Thoracic aorta (tissue), 2 donors: ENCODE measurements around the gene FDX2. TPM values are rescaled to one million over a fixed set of nuclear protein-coding genes. Genes with fewer than 3 reads are reported as not detected.

Experiments used
- ATAC-seq: fragments of 150-250 bp; one replicate; pipeline ENCODE4 v1.8.0; 2017; ENCODE audit warnings: low read depth; ENCODE audit not compliant: insufficient number of reproducible peaks, low FRiP score
- DNase-seq: peaks from one replicate; pipeline ENCODE4 v3.0.0-alpha.2; 2020; ENCODE audit warnings: low spot score
- H3K27ac ChIP-seq, 2 donors: fragments of 200-600 bp; sonication (generic); 1 replicate in 1 of 2; 2 replicates in 1 of 2; pipeline ENCODE4 v1.5.1; 2016; ENCODE audit warnings: mild to moderate bottlenecking in 2 of 2, moderate library complexity in 2 of 2
- H3K27me3 ChIP-seq: fragments of 200-600 bp; sonication (generic); replicated peaks from 2 replicates; pipeline ENCODE4 v1.6.0; 2016; ENCODE audit warnings: mild to moderate bottlenecking; ENCODE audit not compliant: insufficient read depth
- H3K36me3 ChIP-seq: fragments of 200-600 bp; sonication (generic); one replicate; pipeline ENCODE4 v1.5.1; 2016
- H3K4me1 ChIP-seq, 2 donors: fragments of 200-600 bp; sonication (generic); 1 replicate in 1 of 2; 2 replicates in 1 of 2; pipeline versions ENCODE4 v1.5.1 to v1.6.0; 2016; ENCODE audit warnings: low read depth in 2 of 2, mild to moderate bottlenecking in 1 of 2; ENCODE audit not compliant: control insufficient read depth in 1 of 2
- H3K4me3 ChIP-seq: fragments of 200-600 bp; sonication (generic); 2 replicates; pipeline ENCODE4 v1.5.1; 2016; ENCODE audit warnings: mild to moderate bottlenecking
- H3K9me3 ChIP-seq: fragments of 200-600 bp; sonication (generic); 2 replicates; pipeline ENCODE4 v1.5.1; 2016
- total RNA-seq, 2 donors: library from RNA; depleted of rRNA; stranded (reverse); fragments of >200 nt; gene quantifications; one replicate each; pipeline versions ENCODE4 v1.1.0 to v1.2.3, GENCODE V29; 2016
- TF ChIP-seq, protein P1 (sequence below): fragments of 200-600 bp; sonication (generic); IDR thresholded peaks from one replicate; pipeline ENCODE4 v1.5.1; 2019; ENCODE audit warnings: antibody characterized with exemption

Gene FDX2
- total RNA-seq, 2 donors from 2014 or later: 13.4 to 35.8 TPM

DNA sequence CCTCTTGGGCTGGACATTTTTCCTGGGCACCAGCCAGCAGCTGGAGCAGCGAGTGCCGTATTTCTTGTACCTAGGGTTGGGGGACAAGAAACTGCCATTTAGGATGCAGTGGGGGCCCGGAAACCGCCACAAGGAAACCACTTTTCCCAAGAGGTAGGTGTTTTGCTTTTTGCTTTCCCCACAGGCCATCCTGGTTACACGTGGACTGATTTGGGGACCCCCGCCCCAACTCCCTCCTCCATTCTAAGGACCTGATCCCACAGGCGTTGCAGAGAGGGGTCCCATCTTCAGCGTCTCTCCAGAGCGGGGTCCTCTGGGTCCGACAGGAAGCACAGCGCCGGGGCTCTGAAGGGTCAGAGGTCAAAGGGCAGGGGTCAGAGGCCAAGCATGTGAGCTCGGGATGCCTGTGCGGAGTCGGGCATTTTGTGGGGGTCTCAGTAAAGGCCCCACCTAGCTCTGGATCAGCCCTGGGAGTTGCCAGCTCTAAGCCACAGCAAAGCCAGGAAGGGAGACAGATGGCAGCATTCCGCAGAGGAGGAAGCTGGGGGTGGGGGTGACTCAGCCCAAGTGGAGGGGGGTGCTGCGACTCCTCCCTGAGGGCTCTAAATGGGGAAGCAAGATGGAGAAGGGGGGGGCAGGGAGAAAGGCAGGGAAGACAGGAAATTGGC, 10.5 kb downstream of the FDX2 start:
- peaks cover 4% of the 10 kb centered on the region for H3K36me3 ChIP-seq
- no peak for DNase-seq
- H3K4me3 ChIP-seq: peak overlapping the region; percentile 16
- H3K27ac ChIP-seq: no peak overlapping the region
- no peaks in the 10 kb centered on the region for H3K9me3 ChIP-seq
- TF ChIP-seq, protein P1, sequence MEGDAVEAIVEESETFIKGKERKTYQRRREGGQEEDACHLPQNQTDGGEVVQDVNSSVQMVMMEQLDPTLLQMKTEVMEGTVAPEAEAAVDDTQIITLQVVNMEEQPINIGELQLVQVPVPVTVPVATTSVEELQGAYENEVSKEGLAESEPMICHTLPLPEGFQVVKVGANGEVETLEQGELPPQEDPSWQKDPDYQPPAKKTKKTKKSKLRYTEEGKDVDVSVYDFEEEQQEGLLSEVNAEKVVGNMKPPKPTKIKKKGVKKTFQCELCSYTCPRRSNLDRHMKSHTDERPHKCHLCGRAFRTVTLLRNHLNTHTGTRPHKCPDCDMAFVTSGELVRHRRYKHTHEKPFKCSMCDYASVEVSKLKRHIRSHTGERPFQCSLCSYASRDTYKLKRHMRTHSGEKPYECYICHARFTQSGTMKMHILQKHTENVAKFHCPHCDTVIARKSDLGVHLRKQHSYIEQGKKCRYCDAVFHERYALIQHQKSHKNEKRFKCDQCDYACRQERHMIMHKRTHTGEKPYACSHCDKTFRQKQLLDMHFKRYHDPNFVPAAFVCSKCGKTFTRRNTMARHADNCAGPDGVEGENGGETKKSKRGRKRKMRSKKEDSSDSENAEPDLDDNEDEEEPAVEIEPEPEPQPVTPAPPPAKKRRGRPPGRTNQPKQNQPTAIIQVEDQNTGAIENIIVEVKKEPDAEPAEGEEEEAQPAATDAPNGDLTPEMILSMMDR: no peak
- no peaks in the 10 kb centered on the region for H3K27me3 ChIP-seq
- no peak for ATAC-seq
- no peaks in the 10 kb centered on the region for H3K4me1 ChIP-seq

DNA sequence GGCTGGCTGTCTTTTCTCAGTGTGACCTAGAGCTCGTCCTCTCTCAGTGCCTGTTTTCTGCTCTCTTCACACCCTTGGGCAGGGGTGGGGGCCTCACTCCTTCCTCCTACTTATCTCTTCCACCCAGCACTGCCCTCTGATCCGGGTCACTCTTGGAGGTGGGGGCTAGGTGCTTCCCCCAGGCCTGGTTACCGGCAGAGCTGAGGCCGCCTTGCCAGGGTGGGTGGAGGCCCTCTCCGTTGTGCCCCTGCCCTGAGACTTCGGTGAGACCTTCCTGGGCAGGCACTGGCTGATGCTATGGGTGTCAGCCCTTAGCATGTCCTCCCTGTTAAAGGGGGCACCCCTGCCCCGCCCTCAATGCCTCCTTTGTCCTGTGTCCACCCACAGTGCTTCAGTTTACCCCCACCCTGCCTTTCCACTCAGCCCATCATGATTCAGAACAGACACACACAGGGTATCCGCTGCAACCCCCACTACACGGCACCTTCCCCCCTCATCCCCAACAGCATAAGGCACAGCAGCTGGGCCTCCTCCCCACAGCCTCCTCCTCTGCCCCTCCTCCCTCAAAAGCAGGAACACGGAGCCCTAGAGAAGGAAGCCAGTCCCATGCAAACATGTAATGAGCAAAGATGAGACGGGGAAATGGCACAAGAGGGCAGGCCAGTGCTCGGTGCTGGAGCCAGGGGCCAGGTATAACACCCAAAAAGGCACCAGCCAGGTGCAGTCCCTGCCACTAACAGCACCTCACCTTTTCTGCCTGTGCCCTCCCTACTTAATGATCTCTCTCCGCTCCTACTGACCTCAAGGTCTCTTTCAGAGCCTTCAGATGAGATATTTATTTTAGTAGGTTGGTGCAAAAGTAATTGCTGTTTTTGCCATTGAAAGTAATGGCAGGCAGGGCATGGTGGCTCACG, 16.0 kb downstream of the FDX2 start:
- Histone ChIP-seq H3K27me3 (peaks cover 7% of the 10 kb centered on the region), H3K4me1 (peaks cover 6 to 12% of the 10 kb centered on the region in 2 donors), H3K4me3 (no peak overlapping the region), H3K9me3 (no peaks in the 10 kb centered on the region), H3K27ac (no peak overlapping the region), H3K36me3 (no peaks in the 10 kb centered on the region)
- TF ChIP-seq, protein P1: no peak
- ATAC-seq (peak; percentile 21), DNase-seq (no peak)

DNA sequence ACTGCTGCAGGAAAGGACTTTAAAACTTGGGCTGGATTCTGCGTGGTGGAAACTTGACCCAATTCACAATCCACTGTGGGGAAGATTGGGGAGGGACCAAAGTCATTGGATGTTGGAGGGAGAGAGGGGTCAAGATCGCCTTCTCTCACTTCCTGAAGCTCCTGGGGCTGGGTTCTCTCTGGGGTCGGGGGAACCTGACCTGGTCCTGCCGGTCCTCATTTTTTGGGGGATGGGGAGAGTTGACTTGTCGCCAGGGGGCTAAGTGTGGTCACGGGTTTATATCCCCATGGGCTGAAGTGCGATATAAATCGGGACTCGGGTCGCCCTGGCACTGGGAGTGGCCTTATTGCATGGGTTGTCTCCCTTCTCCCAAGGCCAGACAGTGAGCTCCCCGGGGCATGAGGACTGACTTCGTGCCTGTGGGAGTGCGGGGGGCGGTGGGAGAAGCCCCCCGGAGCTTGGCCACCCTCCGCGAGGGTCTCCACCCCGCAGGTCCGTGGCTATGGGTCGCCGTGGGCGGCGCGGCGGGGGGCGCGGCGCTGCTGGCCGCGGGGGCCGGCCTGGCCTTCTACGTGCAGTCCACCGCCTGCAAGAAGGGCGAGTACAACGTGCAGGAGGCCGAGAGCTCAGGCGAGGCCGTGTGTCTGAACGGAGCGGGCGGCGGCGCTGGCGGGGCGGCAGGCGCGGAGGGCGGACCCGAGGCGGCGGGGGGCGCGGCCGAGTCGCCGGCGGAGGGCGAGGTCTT, 19.8 kb downstream of the FDX2 start:
- H3K36me3 ChIP-seq: no peaks in the 10 kb centered on the region
- no peak overlapping the region for H3K27ac ChIP-seq
- DNase-seq: no peak
- H3K4me3 ChIP-seq: peak overlapping the region; percentile 55
- no peaks in the 10 kb centered on the region for H3K9me3 ChIP-seq
- TF ChIP-seq, protein P1: no peak
- H3K27me3 ChIP-seq: peaks cover 32% of the 10 kb centered on the region
- peaks cover 18 to 27% of the 10 kb centered on the region in 2 donors for H3K4me1 ChIP-seq
- no peak for ATAC-seq

DNA sequence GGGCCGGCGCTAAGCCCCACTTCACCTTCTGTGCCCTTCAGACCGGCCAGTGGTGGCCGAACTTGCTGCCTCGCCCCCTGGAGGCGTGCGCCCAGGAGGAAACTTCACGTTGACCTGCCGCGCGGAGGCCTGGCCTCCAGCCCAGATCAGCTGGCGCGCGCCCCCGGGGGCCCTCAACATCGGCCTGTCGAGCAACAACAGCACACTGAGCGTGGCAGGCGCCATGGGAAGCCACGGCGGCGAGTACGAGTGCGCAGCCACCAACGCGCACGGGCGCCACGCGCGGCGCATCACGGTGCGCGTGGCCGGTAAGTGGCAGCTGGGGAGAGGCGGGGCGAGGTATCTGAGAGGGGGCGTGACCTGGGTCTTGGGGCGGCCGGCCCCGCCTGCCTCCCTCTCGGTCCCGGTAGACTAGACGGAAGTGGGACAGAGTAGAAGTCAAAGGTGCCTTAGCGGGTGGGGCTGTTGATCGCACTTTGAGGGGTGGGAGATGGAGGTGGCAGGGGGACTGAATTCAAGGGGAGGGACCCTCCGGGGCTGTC, 20.4 kb downstream of the FDX2 start:
- Histone ChIP-seq H3K27ac (no peak overlapping the region), H3K36me3 (no peaks in the 10 kb centered on the region), H3K4me1 (peaks cover 23 to 33% of the 10 kb centered on the region in 2 donors), H3K9me3 (no peaks in the 10 kb centered on the region), H3K4me3 (peak overlapping the region; percentile 55), H3K27me3 (peaks cover 32% of the 10 kb centered on the region)
- TF ChIP-seq, protein P1: no peak
- DNase-seq (no peak), ATAC-seq (no peak)
